Natural killer cell (primary cell): Measurements from ENCODE around the gene LRRC37A3. TPM values are rescaled to one million over a fixed set of nuclear protein-coding genes. Genes with fewer than 3 reads are reported as not detected.
A peak's percentile ranks its signal among the peaks of the same experiment; 100 is the strongest.
"Not testable (repeated sequence)": the region's sequence is repeated elsewhere in the genome, so short reads cannot be mapped to it uniquely, and the experiment has no call there.

ENCODE experiments used
- ATAC-seq, 3 donors: fragments of 150-1000 bp in 2 of 3; fragments of 200-7000 bp in 1 of 3; cut with Tn5 transposase; 1 replicate in 1 of 3; 2 replicates in 2 of 3; pipeline ENCODE4 v1.10.0; 2021; ENCODE audit warnings: mild to moderate bottlenecking in 2 of 3, moderate library complexity in 2 of 3
- DNase-seq, 2 donors: peaks; one replicate each; pipeline versions ENCODE4 v3.0.0 to v3.0.0-alpha.2; 2013 to 2021; ENCODE audit warnings: mixed read lengths in 1 of 2
- H3K27ac ChIP-seq: one replicate; pipeline ENCODE4 v1.5.1; 2013; ENCODE audit warnings: mild to moderate bottlenecking, low read length
- H3K27me3 ChIP-seq: one replicate; pipeline ENCODE4 v1.6.1; 2013; ENCODE audit warnings: low read length; ENCODE audit not compliant: control insufficient read depth, insufficient read depth
- H3K36me3 ChIP-seq: one replicate; pipeline ENCODE4 v1.6.1; 2013; ENCODE audit warnings: low read length; ENCODE audit not compliant: control insufficient read depth, insufficient read depth
- H3K4me1 ChIP-seq: one replicate; pipeline ENCODE4 v1.6.1; 2013; ENCODE audit warnings: low read length; ENCODE audit not compliant: control insufficient read depth, insufficient read depth
- H3K4me3 ChIP-seq: one replicate; pipeline ENCODE4 v1.5.1; 2013; ENCODE audit warnings: low read length
- H3K9me3 ChIP-seq: one replicate; pipeline ENCODE4 v1.6.1; 2013; ENCODE audit warnings: low read length; ENCODE audit not compliant: control insufficient read depth, insufficient read depth
- H3K27ac Mint-ChIP-seq, 2 donors: one replicate each; pipeline ENCODE4 v1.8.0; 2022; ENCODE audit warnings: mild to moderate bottlenecking in 2 of 2, mixed read lengths in 2 of 2, moderate library complexity in 1 of 2
- H3K27me3 Mint-ChIP-seq, 2 donors: one replicate each; pipeline ENCODE4 v1.8.0; 2022; ENCODE audit warnings: low read depth in 2 of 2, mixed read lengths in 2 of 2
- H3K36me3 Mint-ChIP-seq: one replicate; pipeline ENCODE4 v1.8.0; 2022; ENCODE audit warnings: mixed read lengths
- H3K4me1 Mint-ChIP-seq, 2 donors: one replicate each; pipeline ENCODE4 v1.8.0; 2022; ENCODE audit warnings: mixed read lengths in 2 of 2
- H3K4me3 Mint-ChIP-seq: one replicate; pipeline ENCODE4 v1.8.0; 2022; ENCODE audit warnings: mild to moderate bottlenecking, moderate library complexity, mixed read lengths
- H3K9me3 Mint-ChIP-seq, 2 donors: one replicate each; pipeline ENCODE4 v1.8.0; 2022; ENCODE audit warnings: mixed read lengths in 2 of 2
- WGBS: methylation state at CpG from one replicate; pipeline ENCODE4 v1.1.7; 2013; ENCODE audit warnings: missing lambda C conversion rate; ENCODE audit not compliant: insufficient coverage; 5-methylcytosine and 5-hydroxymethylcytosine counted together
- intact Hi-C: fragments of 100-400 bp; cut with micrococcal nuclease; formaldehyde crosslinking; loops from one replicate; pipeline ENCODE4 v1.14.2; 2022
- total RNA-seq, 4 donors: library from RNA; stranded (reverse); fragments of 120-200 nt in 1 of 4; gene quantifications; one replicate each; pipeline versions ENCODE4 v1.2.3 to v1.2.4, GENCODE V29; 2013 to 2022
- TF ChIP-seq, protein P1 (sequence below): fragments of 200-600 bp; IDR thresholded peaks from one replicate; pipeline ENCODE4 v1.8.0; 2022; ENCODE audit warnings: antibody characterized with exemption

Gene LRRC37A3
- total RNA-seq: 10 to 100 TPM in 2 of 3 donors, 1 to 10 TPM in 1; 7.8 to 22.7 (median 10.5) TPM
- total RNA-seq (2013): 13.9 TPM

DNA sequence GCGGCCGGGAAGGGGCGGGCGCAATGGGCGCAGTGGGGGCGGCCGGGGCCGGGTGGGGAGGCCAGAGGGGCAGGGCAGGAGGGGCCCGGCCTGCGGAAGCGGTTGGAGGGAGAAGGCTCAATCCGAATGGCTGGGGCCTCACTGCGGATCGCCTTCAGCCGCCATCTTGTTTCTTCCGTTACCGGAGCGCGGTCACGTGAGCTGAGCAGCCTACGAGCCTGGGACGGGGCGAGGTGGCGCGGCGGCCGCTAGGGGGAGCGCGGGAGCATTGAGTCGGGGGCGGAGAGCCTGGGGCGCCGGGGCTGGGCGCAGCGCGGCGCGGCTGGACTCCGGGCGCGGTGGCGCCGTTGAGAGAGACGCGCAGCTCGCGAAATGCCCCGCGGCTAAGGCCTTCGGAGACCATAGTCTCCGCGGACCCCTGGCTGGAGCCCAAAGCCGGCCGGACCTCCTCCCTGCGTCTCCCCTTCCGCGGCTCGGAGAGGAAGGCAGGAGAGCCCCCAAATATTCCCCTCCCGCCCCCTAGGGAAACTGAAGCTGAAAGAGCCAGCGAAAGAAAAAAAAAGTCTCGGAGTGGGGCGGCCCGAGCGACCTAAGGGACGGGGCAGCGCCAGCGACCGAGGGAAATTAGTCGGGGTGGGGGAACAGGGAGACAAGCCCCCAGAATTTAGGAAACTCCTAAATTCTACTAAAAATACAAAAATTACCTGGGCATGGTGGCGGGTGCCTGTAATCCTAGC lies at the start of gene LRRC37A3:
LRRC37A3 (minus strand) TSS at position 190 of the 737 bp plus-strand sequence. CDS start 22,221 bp downstream, outside the sequence.
- H3K36me3 ChIP-seq, H3K27me3 Mint-ChIP-seq, H3K27me3 ChIP-seq, H3K4me1 ChIP-seq, H3K36me3 Mint-ChIP-seq, H3K4me1 Mint-ChIP-seq, H3K9me3 ChIP-seq, H3K9me3 Mint-ChIP-seq: not testable (repeated sequence)
- H3K4me3 ChIP-seq: peak within 1 kb of the TSS; percentile 76
- Mint-ChIP-seq H3K27ac (peak within 1 kb of the TSS; percentile 85 to 90), H3K4me3 (peak within 1 kb of the TSS; percentile 88)
- intact Hi-C loops: loop anchor here (1.0 to 5.0 kb wide), 3 partner anchors 43 to 218 kb away; partner anchors contain the start of gene RGS9
- ATAC-seq (peak; percentile 94 to 99 (median 96)), DNase-seq (peak; percentile 93 to 97)
- TF ChIP-seq, protein P1, sequence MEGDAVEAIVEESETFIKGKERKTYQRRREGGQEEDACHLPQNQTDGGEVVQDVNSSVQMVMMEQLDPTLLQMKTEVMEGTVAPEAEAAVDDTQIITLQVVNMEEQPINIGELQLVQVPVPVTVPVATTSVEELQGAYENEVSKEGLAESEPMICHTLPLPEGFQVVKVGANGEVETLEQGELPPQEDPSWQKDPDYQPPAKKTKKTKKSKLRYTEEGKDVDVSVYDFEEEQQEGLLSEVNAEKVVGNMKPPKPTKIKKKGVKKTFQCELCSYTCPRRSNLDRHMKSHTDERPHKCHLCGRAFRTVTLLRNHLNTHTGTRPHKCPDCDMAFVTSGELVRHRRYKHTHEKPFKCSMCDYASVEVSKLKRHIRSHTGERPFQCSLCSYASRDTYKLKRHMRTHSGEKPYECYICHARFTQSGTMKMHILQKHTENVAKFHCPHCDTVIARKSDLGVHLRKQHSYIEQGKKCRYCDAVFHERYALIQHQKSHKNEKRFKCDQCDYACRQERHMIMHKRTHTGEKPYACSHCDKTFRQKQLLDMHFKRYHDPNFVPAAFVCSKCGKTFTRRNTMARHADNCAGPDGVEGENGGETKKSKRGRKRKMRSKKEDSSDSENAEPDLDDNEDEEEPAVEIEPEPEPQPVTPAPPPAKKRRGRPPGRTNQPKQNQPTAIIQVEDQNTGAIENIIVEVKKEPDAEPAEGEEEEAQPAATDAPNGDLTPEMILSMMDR: peak; percentile 84
- H3K27ac ChIP-seq: peak within 1 kb of the TSS; percentile 86
- under 1% methylated on average over 65 of the region's 70 CpGs for WGBS

DNA sequence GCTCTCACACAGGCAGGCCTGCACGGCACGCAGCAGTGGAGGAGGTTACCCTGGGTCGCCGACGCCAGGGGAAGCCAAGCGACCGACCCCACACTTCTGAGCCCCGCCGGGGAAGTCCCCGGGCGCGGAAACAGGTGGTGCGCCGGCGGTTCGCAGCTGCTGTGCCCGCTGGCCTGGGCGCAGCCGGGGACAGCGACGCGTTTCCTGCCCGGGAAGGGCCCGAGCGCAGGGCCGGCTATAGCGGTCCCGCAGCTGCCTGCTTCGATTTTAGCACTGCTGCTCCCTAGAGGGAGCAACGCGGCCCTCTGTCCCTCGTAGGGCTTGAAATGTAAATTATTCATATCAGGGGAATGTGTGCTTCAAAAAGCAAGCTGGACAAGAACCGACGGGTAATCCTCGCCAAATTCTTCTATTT lies 46.6 kb upstream of the LRRC37A3 start:
- H3K9me3 Mint-ChIP-seq, H3K9me3 ChIP-seq, H3K4me3 ChIP-seq, H3K36me3 Mint-ChIP-seq, H3K27me3 ChIP-seq, H3K36me3 ChIP-seq, H3K27me3 Mint-ChIP-seq: not testable (repeated sequence)
- peak overlapping the region; percentile 97 for H3K27ac ChIP-seq
- H3K4me3 Mint-ChIP-seq: peak overlapping the region; percentile 57
- peaks cover 59 to 60% of the 10 kb centered on the region in 2 donors for H3K4me1 Mint-ChIP-seq
- ATAC-seq (peak; percentile 76 to 94 (median 86)), DNase-seq (peak; percentile 86 to 94)
- peaks cover 44% of the 10 kb centered on the region for H3K4me1 ChIP-seq
- intact Hi-C loops: loop anchor here (5.0 kb wide), 1 partner anchor 136 kb away; no protein-coding TSS in a partner anchor
- under 1% methylated on average over 32 of the region's 35 CpGs for WGBS
- H3K27ac Mint-ChIP-seq: peak overlapping the region; percentile 97 to 99
- TF ChIP-seq, protein P1: peak; percentile 28

DNA sequence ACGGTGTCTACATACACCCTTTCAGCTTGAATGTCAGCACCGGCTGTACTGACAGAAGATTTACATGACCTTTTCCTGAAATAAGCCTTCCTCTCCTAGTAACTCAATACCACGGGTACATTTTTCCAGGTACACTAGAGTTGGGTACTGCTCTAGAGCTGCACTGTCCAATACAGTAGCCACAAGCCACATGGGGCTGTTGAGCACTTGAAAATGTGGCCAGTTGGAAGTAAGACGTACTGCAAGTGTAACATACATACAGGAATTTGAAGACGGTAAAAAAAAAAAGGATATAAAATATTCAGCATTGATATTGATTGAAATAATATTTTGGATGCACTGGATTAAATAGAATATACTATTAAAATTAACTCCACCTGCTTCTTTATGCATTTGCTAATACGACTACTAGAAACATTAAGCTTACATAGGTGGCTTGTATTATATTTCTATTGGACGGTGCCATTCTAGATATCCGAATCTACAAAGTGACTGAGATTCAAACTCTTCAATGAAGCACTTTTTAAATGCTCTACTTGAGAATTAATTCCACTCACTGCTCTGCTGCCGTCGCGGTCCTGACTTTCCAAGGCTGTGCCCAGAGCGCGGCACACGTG lies 46.1 kb upstream of the LRRC37A3 start:
- 25% methylated on average over 5 of the region's 14 CpGs for WGBS
- not testable (repeated sequence) for H3K36me3 ChIP-seq, H3K27me3 Mint-ChIP-seq, H3K9me3 ChIP-seq, H3K36me3 Mint-ChIP-seq, H3K4me3 ChIP-seq, H3K27me3 ChIP-seq, ATAC-seq, H3K9me3 Mint-ChIP-seq
- DNase-seq: peak in 1 of 2 donors; percentile 29
- Histone ChIP-seq H3K27ac (peak overlapping the region; percentile 75), H3K4me1 (peaks cover 41% of the 10 kb centered on the region)
- Mint-ChIP-seq H3K27ac (peak overlapping the region; percentile 97 to 99), H3K4me3 (peak overlapping the region; percentile 57), H3K4me1 (peaks cover 53 to 55% of the 10 kb centered on the region in 2 donors)
- intact Hi-C loops: loop anchor here (5.0 kb wide), 1 partner anchor 137 kb away; no protein-coding TSS in a partner anchor

DNA sequence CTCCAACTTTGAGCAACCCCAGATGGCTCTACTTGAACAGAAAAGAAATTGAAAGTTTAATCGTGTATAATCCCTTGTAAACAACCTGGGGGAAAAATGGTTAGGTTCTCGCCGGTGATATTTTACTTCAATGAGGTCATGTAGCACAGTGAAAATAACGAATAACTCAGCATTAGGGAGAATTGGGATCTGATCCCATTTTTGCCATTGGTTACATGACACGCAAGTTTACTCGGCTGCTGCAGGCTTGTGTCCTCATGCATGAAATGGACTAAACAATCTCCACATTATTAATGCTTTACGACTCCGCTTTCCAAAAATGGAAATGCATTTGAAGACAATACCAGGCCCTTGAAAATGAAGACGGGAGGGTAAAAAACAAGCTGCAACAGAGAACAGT lies 45.5 kb upstream of the LRRC37A3 start:
- no peaks in the 10 kb centered on the region for H3K9me3 Mint-ChIP-seq
- no peaks in the 10 kb centered on the region for H3K36me3 Mint-ChIP-seq
- Histone ChIP-seq H3K4me1 (peaks cover 39% of the 10 kb centered on the region), H3K27ac (no peak overlapping the region), H3K4me3 (no peak overlapping the region), H3K9me3 (no peaks in the 10 kb centered on the region), H3K27me3 (no peaks in the 10 kb centered on the region), H3K36me3 (no peaks in the 10 kb centered on the region)
- intact Hi-C loops: loop anchor here (5.0 kb wide), 3 partner anchors 42 to 187 kb away; no protein-coding TSS in a partner anchor
- peaks cover 50 to 53% of the 10 kb centered on the region in 2 donors for H3K4me1 Mint-ChIP-seq
- peak overlapping the region; percentile 29 for H3K4me3 Mint-ChIP-seq
- H3K27me3 Mint-ChIP-seq: no peaks in the 10 kb centered on the region
- 85% methylated on average over 6 of the region's 9 CpGs for WGBS
- TF ChIP-seq, protein P1: no peak
- DNase-seq: no peak
- ATAC-seq: no peak
- peak overlapping the region; percentile 97 to 99 for H3K27ac Mint-ChIP-seq

DNA sequence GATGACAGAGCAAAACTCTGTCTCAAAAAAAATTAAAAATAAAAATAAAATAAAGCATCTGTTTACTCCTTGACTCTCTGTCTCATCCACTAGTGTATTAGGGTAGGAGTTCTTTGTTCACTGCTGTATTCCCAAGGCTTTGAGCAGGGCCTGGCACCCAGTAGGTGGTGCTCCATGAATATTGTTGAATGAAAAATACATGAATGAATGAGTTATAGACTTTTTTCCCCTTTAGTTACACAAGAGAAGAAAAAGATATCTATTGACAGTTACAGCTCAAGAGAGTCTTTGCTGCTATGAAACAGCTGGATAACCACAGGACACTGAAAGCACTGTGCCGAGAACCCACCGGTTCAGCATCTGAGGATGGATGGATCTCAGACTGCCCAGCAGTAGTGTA lies 44.5 kb upstream of the LRRC37A3 start:
- H3K9me3 Mint-ChIP-seq, DNase-seq, H3K4me3 Mint-ChIP-seq, H3K27me3 ChIP-seq, H3K27ac ChIP-seq, H3K36me3 Mint-ChIP-seq, H3K4me3 ChIP-seq, H3K36me3 ChIP-seq, ATAC-seq, H3K9me3 ChIP-seq, H3K27me3 Mint-ChIP-seq: not testable (repeated sequence)
- WGBS: 94% methylated on average over 2 of the region's 2 CpGs
- Mint-ChIP-seq H3K27ac (peak overlapping the region; percentile 22 to 99), H3K4me1 (peaks cover 43 to 47% of the 10 kb centered on the region in 2 donors)
- peaks cover 32% of the 10 kb centered on the region for H3K4me1 ChIP-seq
- intact Hi-C loops: loop anchor here (5.0 kb wide), 2 partner anchors 42 to 187 kb away; no protein-coding TSS in a partner anchor
